ENCODE measurements around the gene PRR19. TPM values are rescaled to one million over a fixed set of nuclear protein-coding genes. Genes with fewer than 3 reads are reported as not detected.

Gene PRR19

Small RNAs within 50 kb of the gene (small RNA-seq; reads per million reads assigned to genes)
- not detected for gene MIR8077 (ENCODE audit: low read depth)
